HG02884 (cell line): ENCODE data around the gene SYNM.
A peak's percentile ranks its signal among the peaks of the same experiment; 100 is the strongest.

ENCODE experiments used
- ATAC-seq: cut with Tn5 transposase; IDR thresholded peaks from one replicate; pipeline ENCODE4 v1.9.1; 2021; ENCODE audit warnings: mild to moderate bottlenecking, moderate library complexity; ENCODE audit not compliant: unreplicated experiment

Gene SYNM

GRCh38 chr15:99082798-99083197 lies 22.1 kb upstream of the SYNM start:
- no peak for ATAC-seq

- ATAC-seq: no peak
Measured at GRCh38 chr15:99084965-99085364, 19.9 kb upstream of the SYNM start.

DNA sequence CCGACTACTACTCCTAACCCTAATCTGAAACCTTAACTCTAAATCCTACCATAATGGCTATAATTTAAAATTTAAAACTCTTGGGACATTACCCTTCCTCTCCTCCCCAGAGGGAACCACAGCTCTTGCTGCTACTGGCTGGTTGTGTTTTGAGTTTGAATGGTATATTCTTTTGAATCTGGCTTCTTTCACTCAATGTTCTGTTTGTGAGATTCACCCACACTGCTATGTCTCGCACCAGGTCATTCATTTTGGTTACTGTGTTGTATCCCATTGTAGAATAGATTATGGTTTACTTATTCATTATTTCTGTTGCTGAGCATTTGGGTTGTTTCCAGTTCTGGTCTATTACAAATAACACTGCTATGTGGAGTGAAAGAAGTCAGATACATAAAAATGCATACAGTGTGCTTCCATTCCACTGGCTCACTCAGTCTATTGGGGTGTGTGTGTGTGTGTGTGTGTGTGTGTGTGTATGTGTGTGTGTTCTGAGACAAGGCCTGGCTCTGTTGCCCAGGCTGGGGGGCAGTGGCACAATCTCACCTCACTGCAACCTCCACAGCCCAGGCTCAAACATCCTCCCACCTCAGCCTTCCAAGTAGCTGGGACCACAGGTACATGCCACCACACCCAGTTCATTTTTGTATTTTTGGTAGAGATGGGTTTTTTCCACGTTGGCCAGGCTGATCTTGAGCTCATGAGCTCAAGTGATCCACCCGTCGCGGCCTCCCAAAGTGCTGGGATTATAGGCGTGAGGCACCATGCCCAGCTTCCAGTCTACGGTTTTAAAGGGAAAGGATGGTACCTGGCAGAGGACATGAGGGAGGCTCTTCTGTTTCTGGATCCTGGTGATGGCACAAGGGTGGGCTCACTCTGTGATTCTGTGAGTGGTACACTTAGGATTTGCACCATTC lies 19.2 kb upstream of the SYNM start:
- no peak for ATAC-seq

- no peak for ATAC-seq
Measured at GRCh38 chr15:99086327-99086667, 18.6 kb upstream of the SYNM start.

GRCh38 chr15:99087405-99087943 lies 17.4 kb upstream of the SYNM start:
- no peak for ATAC-seq

DNA sequence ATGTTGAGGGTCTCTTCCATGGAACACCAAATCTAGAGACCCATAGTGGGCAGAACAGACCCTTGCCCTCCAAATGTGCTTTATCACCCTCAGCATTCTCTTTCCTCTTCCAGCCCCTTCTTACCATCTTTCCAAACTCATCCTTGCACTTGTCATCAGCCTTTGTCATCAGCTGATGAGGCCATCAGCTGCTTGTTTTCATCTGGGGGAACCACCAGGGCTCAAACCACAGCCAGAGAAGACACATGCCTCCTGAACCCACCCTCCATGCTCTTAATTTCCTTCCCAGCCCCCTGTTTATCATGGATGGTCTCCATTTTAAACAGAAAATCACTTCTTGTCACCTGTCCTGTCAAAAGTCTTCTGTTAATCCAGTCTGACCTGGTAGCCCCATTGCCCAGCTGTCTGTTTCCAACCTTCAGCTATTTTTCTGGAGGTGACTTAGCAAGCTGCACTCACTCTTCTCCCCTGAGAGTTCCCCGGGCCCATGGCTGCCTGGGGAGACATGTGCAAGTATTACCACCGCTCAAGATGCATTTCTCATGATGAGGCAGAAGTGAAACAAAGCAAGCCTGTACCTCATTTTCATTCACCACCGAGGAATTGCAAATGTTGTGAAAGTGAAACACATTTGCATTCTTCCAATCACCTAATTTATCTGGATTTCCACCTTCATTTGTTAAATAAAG lies 14.7 kb upstream of the SYNM start:
- ATAC-seq: peak; percentile 100

DNA sequence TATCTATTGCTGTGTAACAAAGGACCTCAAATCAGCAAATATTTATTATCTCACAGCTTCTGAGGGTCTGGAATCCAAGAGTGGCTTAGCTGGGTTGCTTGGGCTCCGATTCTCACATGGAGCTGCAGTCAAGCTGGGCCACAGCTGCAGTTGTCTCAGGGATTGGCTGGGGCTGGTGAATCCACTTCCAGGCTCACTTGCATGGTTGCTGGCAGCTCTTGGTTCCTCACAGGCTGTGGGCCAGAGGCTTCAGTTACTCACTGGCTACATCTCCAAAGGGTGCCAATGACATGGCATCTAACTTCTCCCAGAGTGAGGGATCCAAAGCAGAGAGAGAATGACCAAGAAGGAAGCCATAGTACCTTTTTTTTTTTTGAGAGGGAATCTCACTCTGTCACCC lies 13.9 kb upstream of the SYNM start:
- no peak for ATAC-seq

- ATAC-seq: no peak
Measured at GRCh38 chr15:99092554-99093172, 12.2 kb upstream of the SYNM start.

GRCh38 chr15:99095626-99096025 lies 9.3 kb upstream of the SYNM start:
- ATAC-seq: no peak

DNA sequence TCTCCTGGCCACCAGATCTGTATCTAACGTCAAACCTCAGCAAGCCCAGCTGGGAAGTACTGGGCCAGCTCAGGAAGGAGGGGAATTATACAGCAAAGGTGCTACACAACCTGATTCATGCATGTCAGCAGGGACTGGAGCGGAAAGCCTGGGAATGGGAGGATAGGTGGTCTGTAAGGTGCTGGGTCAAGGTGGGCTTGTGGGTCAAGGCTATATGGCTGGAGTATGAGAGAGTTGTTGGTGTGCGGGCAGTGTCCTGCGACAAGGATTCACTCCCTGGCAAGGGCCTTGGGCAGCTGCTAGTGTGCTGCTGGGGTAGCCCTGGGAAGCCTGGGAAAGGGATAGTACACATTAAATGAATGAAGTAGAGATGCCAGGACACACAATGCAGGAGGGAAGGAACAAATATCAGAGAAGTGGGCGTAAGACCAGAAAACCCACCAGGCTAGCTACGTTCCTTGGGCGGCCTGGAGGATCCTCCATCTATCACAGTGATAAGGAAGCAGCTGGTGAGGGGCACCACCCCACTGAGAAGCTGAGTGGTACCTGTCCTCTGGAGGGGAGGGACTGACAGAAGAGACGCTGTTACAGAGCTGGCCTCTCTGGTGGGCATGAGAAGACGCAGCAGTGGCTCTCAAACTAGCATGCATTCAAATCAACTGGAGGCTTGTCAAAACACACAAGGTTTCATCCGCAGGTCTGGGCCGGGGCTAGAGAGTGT lies 8.5 kb upstream of the SYNM start:
- ATAC-seq: no peak

DNA sequence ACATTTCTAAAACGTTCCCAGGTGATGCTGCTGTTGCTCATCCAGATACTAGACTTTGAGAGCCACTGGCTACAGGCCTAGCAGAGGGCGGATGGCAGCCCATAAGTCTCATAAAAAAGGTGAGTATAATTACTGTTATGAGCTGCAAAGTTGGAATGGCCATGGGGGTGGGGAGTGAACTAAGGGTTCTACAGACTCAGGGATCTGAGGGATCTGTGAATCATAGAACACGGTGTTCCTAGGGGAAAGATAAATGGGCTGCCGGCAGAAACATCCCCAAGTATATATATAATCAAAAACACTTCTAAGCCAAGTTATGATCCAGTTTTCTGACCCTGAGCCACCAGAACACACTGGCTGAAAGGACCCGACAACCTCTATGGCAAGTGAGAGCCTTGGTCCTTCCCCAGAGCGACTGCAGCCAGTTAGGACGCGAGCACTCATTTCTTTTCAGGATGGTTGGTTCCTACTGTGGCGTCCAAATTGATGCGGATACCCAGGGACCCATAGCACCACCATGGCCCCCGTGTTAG lies 7.9 kb upstream of the SYNM start:
- ATAC-seq: no peak

DNA sequence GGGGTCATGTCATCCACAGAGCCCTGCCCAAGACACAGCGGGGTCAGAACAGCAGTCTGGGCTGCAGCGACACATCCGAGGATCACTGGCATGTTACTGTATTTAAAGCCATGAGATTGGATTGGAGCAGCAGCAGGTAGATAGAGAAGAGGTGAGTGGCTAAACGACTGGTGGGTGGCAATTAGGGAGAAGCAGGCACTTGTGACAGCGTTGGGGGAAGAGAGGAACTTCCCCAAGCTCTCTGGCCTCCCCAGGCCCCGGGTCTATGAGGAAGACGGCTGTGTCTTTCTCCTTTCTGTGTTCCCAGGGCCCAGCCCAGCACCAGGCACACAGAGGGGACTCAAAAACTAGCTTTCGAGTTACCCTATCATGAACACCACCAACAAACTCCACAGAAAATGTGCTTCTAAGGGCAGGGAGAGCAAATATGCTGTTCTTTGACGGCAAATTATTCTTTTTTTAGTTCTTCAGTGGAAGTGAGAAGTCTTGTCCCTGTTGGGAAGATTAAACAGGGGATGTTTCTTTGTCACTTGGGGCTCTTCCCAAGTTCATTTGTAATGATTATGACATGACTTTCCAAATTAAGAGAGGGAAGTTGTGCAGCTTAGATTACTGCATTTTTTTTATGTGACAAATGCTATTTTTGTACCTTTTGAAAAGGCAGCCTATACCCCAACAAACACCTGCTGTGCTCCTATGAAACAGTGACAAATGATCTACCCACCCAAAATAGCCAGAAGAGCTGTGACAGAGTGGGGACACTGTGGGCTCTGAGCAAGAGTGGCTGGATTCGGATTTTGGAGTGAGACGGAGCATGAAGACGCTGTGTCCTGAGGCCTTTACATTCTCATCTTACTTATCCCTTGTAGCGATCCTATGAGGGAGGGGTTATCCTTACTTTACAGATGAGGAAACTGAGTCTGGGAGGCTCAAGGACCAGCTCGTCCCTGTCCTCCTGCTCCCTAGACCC lies 7.2 kb upstream of the SYNM start:
- ATAC-seq: no peak

- ATAC-seq: no peak
Measured at GRCh38 chr15:99098426-99098825, 6.5 kb upstream of the SYNM start.

- ATAC-seq: no peak
Measured at GRCh38 chr15:99098991-99099390, 5.9 kb upstream of the SYNM start.

- ATAC-seq: no peak
Measured at GRCh38 chr15:99099661-99100060, 5.2 kb upstream of the SYNM start.

DNA sequence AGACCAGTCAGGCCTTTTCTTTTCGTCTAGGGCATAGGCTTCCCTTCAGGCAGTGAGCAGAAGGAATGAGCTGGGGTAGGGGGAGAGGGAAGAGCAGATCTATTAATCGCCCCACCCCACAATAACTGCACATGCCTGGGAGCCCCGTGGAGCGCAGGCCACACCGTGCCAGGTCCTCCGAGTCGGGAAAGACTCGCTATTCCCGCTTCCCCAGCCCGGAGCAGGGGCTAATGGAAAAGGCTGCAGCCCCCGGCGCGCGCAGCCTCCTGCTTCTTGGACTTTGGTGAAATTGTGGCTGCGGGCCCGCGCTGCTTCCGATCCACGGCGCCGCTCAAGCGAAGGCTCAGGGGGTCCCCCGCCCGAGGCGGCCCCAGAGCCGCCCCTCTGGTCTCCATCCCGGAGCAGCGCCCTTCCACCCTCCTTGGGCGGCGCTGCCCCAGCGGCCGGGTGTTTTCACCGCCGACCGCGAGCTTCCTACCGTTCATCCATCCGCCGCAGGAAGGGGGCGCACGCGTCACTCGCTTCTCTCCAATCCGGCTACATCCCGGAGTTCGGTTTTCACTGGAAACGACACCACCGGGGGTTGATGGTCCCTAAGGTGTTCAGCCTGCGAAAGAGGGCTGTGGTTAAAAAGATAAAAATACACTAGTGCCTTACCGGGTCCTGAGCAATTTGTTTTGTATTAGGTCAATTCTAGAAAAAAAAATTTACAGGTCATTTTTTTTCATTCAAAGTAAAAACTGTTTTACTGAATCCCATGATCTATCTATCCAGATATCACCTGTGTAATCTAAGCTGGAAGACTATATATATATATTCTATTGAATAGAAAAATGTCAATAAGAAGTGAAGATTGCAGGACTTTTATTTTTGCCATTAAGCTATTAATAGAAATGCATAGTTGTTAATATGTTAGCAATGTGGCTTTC lies 4.4 kb upstream of the SYNM start:
- ATAC-seq: peak; percentile 41

- no peak for ATAC-seq
Measured at GRCh38 chr15:99101501-99101900, 3.4 kb upstream of the SYNM start.
